GM19372 (cell line): ENCODE data around the gene TGM5.

Source experiments
- ATAC-seq: cut with Tn5 transposase; IDR thresholded peaks from one replicate; pipeline ENCODE4 v1.9.1; 2021; ENCODE audit warnings: mild to moderate bottlenecking, low read depth, moderate library complexity; ENCODE audit not compliant: unreplicated experiment

The TGM5 gene

DNA sequence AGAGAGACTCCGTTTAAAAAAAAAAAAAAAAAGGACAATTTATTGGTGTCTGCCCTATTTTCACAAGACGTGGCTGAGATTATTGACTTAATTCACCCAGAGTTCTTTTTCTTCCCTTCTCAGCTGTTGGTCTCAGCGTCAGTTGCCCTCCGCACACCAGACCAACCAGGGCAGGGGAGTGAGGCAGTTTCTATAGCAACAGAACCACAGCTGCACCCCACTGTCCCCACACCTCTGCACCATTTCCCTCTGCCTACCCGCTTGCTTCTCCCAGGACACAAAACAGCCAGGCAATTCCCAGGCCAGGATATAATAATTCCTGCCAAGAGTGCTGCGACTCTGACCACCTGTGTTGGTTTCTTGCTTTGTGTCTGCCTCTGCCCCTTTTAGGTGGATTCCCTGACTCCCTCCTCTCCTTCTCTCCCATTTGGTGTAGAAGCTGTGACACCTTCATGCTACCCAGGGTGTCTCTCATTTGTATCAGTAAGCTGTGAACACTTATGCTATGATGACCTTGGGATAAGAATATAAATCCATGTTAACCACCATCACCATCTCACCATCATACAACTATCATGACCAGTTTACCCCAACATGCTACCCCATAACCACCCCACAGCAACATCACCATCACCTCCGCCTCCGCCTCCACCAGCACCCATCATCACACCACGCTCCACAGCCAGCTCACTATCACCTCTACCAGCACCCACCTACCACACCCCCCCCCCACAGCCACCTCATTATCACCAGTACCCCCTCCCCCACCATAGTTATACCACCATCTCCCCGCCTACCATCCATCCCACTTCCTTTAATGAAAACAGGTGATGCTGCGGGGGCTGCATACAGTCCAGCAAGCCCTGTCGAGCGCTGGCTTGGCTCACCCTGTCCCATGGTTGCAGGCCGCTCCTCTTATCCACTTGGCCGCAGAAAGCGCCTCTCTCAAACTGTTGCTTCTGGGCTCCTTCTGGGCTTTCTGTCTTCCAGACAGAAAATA lies 46.5 kb downstream of the TGM5 start:
- ATAC-seq = no peak

DNA sequence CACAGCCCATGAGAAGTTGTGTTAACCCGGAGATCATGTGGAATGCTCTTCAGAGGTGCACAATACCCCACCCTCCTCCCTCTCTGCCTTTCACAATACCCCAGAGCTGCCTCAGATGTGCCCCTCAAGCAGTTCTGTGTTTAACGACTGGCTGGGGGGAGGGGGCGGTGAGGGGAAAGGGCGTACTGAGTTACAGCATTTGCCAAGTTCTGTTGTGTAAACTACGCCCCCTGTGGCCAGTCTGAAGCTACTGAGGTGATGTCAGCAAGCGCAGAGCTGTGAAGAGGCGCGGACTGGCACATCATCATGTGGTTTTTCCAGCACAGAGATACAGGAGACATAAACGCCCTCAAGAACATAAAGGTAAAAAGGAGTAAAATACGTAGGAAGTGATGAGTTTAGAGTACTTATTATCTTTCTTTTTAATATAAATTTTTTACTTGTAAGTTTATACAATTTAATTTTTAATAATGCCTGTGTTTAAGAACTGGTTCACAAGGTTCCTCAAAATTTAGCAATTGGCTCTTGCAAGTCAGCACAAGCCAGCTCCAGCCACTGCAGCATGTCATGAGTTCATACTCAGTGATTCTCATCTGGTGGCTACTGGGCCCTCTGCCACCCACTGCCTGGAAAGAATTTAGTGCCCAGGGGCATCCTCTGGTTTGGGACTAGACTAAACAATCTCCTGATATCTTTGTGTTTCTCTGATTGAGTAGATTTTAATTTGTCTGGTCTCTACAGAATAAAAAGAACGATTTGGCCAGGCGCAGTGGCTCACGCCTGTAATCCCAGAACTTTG lies 47.6 kb downstream of the TGM5 start:
- no peak for ATAC-seq

DNA sequence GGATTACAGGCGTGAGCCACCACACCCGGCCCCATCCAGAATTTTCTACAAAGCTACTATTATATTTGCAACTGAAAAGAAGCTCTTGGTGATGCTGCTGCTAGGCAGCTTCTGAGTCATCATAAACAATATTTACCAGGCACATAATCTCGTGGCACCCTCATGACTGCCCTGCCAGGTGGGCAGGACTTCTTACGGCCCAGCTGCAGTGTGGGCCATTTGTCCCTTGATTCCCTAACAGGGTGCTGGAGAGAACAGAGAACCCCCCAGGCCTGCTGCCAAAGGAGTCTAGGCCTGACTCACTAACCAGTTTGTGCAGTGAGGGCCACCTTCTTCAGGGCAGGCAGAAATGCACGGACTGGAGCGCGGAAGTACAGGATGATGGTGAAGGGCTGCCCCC lies 50.8 kb downstream of the TGM5 start:
- ATAC-seq = no peak

DNA sequence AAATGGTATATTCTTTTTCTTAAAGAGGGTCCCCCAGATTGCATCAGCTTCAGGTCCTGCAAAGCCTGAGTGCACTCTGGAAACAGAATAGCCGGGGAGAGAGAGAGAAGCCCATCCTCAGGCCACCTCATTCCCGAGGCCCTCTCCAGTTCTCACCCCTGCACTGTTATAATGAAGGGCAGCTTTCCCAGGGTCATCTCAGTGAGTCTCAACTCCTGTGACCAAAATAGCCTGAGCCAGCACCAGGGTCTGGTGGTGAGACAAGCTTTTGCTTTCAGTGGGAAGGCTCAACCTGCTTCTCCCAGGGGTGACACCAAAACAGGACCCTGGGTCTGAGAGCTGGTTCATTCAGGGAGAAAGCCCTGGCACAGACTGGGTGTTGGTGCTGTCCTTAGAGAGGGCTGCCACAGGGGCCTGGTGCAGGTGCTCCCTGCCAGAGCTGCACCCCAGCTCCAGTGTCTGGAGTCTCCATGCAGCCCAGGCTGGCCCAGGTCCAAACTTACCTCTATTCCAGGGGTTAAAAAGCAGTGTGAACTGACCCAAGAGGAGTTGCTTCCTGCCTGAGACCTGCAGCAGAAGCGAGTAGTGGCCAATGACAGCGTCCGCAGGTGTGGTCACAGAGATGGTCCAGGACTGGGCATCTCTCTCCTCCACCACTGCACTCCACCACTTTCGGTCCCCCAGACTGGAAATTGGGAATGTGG lies 52.0 kb downstream of the TGM5 start:
- no peak for ATAC-seq

DNA sequence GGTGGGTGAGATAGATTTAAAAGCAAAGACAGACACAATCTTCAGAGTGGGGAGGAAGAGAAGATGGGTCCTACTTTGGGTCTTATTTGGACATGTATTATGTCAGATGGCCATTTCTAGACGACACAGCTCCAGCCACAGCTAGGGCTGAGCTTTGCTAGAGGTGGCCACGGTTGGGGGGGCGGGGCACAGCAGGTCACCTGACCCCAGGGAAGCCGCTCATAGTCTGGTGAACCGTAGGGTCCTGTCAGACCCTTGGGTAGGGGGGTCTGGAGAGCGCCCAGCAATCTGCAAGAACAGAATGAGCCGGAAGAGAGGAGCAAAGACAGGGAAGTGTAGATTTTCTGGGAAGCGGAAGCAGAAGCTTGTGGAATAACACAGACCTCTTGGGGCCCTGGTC lies 52.6 kb downstream of the TGM5 start:
- ATAC-seq = no peak

DNA sequence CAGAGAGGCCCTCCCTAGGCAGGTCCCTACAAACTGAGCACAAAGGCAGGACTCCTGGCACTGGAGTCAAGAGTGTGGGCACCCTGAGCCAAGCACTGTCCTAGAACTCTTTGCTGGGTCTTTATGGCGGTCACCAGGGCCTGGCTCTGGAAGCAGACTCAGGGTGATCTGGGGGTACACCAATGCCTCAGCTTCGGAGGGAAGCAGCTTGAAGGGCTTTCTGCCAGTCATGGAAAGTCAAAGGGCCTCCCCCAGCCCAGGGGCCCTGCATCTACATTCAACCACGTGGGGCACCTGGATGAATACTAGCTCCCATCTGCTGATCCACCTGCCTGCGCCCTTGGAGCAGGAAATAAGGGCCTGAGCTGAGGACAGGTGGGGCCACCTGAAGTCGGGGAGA lies 53.3 kb downstream of the TGM5 start:
- no peak for ATAC-seq

DNA sequence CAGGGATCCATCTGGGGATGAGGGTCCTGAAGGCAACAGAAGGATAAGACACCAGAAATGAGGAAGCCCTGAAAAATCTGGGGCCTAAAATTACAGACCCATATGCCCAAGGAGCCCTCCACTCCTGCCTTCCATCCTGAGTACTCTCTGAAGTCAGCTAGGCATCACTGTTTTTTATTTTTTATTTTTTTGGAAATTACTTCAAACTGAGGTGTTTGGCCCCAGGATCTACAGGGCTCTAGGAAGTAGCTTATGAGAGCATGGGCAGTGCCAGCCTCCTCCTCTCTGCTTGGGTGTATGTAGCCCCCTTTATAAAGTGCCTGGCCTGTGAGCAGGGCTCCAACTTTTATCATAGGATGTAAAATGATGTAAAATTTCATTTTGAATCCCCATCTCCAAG lies 53.8 kb downstream of the TGM5 start:
- no peak for ATAC-seq

DNA sequence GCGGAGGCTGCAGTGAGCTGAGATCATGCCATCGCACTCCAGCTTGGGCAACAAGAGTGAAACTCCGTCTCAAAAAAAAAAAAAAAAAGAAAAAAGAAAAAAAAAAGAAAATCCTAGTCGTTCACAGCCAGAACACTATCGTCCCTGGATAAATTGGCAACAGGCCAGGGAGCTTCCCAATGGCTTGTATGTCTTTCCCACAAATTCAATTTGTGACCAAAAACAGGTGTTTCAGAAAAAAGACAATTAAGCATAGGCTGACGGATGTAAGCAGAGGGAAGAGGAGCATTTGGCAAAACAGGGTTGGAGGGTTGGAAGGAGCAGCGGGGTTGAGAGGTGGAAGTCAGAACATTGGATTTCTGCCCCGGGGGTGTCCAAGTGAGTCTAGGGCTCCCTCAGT lies 54.4 kb downstream of the TGM5 start:
- no peak for ATAC-seq

DNA sequence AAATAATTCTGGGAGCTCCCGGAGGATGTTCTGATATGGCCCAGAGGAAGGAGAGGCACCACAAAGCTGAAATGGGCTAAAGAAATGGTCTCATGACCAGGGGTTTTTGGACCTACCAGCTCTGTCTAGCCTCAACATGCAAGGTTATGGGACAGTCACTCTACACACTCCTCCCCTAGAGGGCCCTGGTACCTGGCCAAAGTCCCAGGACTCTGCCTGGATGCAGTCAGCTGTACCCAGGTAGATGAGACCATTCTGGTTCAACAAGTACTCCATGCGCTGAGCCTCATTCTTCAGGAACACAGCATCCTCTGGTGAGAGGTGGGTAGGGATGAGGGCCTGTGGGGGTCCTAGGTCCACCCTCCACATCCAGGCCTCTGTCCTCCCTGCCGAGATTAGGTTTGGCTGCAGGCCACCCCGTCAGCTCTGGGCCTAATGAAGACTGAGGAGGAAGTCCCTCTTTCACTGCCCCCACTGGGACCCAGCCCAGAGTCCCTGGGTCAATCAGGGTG lies 55.4 kb downstream of the TGM5 start:
- no peak for ATAC-seq

DNA sequence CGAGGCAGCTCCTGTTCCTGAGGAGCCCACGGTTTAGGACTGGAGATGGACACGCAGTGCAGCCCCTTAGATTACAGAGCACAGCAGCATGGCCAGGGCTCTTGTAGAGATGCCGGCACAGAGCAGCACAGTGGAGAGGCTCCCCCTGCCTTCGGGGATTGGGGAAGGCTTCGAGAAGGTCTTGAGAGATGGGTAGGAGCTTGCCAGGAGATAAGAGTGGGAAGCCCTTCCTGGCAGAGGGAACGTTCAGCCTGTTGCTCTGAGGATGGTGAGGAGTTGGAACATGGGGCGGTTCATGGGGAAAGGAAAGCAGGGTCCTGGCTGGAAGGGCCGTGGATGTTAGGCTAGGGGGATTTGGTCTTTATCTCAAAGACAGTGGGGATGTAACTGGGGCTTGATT lies 55.9 kb downstream of the TGM5 start:
- no peak for ATAC-seq

DNA sequence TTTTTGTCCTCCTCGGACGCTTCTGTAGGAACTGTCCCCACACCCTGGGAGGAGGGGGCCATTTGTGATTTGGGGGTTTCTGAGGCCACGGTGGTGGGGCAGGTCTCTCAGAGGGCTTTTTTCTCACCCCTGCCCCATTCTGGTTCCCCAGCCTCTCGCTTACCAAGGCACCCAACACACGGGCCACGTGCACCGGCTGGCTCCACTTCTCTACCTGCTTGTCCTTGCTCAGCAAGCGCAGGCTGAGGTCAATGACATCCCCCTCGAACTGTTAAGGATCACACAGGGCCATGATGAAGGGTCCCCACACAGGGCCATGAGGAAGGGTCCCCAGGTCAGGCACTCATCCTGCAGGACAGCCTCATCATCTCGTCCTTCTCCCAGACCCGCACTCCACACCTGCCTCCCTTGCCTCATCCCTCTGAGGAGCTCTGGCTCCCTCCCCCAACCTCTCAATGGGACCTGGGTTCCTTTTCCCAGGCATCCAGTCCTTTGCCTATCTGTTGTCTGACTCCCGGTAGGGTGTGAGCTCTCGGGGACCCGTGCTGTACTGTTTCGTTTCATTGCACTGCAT lies 56.5 kb downstream of the TGM5 start:
- no peak for ATAC-seq

DNA sequence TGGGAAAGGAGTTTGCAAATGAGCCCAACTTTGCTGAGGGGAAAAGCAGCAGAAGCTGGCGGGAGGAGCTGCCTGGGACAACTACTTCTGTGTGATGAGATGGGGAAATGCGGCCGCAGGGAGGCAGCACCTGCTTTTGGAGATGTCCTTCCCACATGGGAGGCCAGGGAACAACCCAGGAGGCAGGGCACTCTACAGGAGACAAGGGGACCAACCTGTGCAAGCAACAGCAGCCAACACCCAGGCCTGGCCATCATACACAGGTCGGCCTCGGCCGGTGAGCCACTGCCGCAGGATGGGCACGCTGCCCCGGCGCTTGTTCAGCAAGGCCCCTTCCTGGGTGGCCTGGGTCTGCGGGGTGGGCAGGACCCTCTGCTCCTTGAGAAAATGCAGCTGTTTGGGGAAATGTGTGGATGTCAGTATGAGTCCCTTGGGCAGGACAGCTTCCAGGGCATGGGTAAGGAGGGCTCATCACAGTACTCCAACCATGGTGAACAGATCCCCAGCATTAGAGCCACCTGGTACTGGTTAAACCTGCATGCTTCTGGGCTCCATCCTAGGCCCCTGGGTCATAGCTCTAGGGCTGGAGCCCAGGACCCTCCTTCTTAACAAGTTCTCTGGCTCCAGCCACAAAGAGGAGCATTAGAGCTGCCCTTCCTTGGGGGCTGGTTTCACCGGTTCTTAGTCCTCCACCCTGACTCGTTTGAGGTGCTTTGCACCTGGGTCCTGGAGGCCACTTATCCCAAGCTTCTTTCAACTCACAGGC lies 57.5 kb downstream of the TGM5 start:
- no peak for ATAC-seq

DNA sequence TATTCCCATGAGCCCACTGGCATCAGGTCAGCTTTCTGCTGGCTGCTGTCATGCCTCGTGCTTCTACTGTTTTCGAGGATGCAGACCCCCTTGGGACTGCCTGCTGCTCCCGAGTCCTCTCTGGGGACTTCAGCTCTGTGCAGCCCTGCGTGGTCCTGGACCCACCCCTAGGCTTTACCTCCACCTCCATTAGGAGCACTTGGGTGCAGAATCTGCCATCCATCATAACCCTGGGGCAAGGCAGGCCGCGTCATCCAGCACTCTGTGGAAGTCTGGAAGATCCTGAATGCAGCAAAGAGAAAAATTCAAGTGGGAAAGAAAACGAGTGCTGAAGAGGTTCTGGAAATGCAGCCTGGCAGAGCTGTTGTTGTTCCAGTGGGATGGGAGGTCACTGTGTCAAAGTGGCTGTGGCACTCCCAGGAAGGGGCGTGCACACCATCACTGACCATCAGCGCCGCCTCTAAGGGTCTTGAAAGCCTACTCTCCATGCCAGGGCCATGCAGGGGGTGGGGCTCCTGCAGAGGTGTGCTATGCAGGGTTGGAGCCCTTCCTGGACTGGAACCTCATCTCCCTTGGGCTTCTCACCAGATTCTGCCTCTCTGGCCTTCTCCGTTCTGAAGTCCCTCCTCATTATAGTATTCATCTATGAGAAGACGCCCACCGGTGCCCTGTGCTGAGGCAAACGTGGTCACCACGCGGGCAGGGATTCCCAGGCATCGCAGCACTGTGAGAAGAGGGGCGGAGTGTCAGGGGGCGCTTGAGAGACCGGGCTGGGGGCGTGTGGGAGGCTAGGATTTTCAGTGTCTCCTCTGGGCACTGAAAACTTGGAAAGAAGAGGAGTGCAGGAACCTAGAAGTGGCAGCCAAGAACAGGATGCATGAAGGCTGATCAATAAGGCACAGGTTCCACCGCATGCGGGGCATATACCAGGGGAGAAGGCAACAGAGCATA lies 58.4 kb downstream of the TGM5 start:
- ATAC-seq = no peak

DNA sequence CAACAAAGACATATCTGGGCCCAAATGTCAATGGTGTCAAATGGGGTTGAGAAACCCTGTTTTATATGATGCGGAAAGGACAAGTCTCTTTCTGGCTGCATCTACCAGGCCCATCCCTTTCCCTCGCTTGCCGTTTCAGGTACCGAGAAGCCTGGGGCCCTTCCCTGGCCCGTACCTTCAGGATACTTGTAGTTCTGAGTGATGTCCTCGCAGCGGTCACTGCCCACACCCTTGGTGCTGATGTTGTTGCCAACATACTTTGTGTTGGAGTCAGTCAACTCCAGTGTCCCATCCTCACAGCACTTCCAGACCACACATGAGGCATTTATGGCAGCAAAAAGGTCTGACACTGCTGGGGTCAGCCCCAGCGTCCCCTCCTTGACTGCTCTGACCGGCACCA lies 59.7 kb downstream of the TGM5 start:
- ATAC-seq = no peak

DNA sequence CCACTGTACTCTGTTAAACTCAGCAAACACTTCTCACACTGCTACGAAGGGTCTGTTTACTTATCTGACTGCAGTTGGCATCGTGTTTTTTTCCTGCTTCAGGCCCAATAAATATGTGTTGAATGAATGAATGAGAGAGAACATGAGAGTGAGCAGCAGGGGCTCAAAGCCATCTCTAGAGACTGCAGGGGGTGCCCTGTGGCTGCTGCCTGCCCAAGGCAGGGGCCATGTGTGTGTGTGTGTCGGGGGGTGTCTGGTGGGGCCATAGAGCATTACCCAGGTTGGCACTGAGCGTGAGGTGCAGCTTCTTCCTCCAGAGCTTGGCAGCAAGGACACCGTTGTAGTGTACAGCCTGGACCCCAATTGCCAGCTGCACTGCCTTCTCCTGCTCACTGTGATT lies 60.7 kb downstream of the TGM5 start:
- ATAC-seq = no peak

DNA sequence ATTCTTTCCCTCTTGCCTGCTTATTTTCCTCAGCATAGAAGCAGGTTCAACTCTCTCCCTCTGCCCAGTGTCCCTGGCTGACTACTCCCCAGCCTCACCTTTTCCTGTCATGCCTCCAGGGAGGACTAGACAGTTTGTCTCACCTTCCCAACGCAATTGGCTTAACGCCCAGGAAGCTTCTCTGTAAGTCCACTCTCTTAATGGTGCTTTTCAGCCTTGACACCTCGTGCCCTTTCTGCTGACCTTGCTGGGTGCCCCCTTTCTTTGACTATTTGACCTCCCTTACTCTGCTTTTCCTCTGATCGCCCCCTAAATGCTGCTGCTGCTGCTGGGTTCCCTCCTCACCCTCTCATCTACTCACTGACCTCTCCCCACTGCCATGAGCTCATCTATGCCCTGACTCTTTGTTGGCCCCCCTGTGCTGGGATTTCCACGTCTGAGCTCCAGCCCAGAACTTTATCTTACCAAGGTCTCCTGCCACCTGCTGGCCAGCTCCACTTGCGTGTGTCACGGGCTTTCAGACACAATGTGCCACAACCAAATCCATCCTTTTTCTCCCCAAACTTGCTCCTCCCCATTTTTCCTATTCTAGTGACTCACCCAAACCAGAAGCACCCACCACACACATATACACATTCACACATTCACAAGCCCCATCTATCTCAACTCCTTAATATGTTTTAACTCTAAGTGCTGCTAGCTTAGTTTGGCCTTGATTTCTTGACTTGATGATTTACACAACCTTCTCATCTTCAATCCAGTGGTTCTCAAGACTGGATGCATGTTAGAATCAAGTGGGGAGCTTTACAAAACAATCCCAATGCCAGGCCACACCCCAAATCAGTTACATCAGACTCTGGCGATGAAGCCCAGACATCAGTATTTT lies 62.5 kb downstream of the TGM5 start:
- ATAC-seq = no peak

DNA sequence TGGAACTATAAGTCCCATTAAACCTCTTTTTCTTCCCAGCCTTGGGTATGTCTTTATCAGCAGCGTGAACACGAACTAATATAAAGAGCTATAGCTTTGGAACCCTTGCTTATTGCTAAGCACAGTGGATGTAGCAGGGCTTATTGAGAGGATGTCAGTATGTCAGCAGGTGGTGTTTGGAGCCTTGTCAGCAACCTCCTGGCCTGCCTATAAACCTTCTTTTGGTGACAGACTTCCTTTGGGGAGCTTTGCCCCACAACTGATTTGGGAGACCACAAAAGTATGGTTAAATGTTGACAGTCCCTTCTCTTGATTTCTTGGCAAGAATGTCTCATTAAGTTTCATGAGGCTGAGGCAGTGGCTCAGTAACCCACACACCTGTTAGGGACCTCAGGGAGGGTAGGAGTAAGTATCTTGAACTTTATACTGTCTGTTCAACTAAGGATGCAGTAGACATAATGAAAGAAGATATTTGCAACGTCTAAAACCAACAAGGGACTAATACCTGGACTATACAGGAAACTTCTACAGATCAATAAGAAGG lies 66.7 kb downstream of the TGM5 start:
- ATAC-seq = no peak
